RKO (cell line): ENCODE measurements around the gene ACAD8.
A peak's percentile ranks its signal among the peaks of the same experiment; 100 is the strongest.

Source experiments
- DNase-seq: peaks from one replicate; pipeline ENCODE4 v3.0.0-alpha.2; 2016; ENCODE audit warnings: low spot score

The ACAD8 gene

DNA sequence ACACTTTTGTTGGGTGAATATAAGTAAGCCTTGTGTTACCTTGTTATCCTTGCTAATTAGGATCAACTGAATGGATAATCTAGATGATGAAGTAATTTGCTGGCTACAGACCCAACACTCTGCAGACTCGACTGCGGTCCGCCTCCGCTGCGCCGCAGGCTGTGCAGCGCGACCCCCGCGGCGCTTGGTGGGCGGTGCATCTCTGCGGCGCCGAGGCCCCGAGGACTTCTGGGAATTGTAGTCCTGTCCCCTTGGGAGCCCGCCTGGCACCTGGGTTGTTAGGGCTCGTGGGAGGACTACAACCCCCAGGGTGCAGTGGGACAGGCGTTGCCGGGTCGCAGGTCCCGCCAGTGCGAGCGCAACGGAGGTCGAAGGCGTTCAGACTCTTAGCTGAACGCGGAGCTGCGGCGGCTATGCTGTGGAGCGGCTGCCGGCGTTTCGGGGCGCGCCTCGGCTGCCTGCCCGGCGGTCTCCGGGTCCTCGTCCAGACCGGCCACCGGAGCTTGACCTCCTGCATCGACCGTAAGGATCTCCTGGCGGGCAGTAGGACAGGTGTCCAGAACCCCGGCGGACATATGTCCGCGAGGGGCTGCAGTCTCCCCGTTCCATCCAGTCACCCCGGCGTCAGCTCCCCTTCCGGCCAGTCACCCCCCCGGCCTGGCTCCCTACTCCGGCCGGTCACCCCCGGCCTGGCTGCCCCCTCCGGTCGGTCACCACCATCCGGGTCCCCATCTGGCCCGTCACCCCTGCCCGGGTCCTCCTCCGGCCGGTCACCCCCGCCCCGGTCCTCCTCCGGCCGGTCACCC lies at the start of gene ACAD8, which contains the start of gene THYN1:
TSS of gene ACAD8 (plus strand) at position 381 of the 806 bp plus-strand sequence. CDS start at position 414, 33 bp downstream.
TSS of gene THYN1 (minus strand) at position 165 of the 806 bp plus-strand sequence. CDS start 470 bp downstream, outside the sequence.
- DNase-seq: peak; percentile 97

DNA sequence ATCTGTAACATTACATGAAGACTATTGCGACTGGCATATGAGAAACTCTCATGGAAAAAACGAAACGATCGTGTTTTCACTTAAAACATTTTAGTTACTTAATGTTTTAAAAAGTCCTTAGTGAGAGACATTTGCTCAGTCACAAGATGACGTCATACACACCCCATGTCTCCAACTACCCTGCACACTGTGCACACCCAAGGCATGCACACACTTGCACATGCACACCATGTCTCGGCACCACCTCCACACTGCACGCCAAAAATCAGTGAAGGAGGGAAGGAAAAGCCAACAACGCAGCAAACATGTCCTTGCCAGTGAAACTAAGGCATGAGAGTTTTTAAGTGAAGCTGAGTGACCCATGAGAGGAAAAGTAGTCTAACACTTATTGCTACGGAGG lies 47.6 kb upstream of the ACAD8 start:
- DNase-seq: no peak

- DNase-seq: no peak
Observed at GRCh38 chr11:134206185-134206584, 47.2 kb upstream of the ACAD8 start.

- no peak for DNase-seq
Observed at GRCh38 chr11:134207538-134208239, 45.7 kb upstream of the ACAD8 start.

DNA sequence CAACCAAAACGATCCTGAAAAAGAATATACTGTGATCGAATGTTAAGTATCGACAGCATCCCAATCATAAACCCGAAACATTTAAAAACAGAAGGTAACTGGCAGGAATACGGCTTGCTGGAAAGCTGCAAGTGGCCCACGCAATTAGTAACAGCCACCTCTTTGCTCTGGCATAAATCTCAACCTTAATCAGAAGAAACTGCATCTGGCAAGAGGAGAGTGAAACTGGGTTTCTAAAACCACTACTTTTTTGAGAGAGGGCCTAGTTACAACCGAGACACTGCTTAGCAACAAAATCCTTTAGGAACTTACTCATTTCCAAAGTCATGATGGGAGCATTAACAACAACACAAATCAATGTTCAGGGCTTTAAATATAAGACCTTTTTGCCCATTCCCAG lies 37.5 kb upstream of the ACAD8 start:
- no peak for DNase-seq

GRCh38 chr11:134216816-134217215 lies 36.6 kb upstream of the ACAD8 start:
- no peak for DNase-seq

DNA sequence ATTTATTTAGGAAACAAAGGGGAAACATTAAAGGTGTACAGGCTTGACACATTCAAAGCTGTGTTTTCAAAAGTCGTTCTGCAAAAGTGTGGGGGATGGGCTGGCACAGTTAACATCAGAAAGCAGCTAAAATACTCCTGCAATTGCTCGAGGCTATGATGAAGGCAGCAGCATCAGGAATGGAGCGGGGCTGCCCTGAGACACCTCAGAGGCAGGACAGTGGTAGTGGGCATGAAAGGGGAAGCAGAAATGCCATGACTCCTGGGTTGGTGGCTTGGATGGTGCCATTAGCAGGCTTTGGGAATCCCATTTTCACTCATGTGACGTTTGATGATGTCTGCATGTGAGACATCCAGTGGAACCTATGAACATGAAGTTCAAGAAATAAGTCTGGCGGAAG lies 30.2 kb upstream of the ACAD8 start:
- peak; percentile 39 for DNase-seq

GRCh38 chr11:134223836-134224709 lies 29.3 kb upstream of the ACAD8 start, which contains the start of the genes NCAPD3 and VPS26B:
NCAPD3 (minus strand) TSS chr11:134223967; CDS start chr11:134223926, 41 bp downstream.
VPS26B (plus strand) TSS chr11:134224671; CDS start chr11:134225123, 452 bp downstream.
- DNase-seq: peak; percentile 96

GRCh38 chr11:134224710-134225664 lies 28.4 kb upstream of the ACAD8 start:
- DNase-seq: peak; percentile 70

GRCh38 chr11:134226806-134227325 lies 26.5 kb upstream of the ACAD8 start:
- no peak for DNase-seq

DNA sequence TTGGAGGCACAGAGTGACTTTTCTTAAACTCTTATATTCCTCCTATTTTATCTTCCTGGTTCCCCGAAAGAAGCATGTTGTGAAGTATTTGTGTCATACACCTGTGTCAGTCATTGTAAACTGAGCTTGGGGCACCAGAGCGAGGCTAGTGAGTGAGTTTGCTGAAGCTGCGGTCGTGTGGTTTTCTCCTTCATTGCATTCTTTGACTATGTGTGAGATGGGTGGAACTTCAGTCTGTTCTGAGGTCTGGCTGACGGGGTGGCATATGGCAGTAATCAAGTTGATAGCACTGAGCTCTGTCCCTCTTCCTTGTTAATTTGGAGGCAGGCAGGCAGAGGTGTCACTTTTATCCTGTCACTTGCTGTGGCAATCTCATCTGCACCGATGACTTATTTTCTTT lies 24.7 kb upstream of the ACAD8 start:
- no peak for DNase-seq

- DNase-seq: peak; percentile 39
Observed at GRCh38 chr11:134229126-134229790, 24.1 kb upstream of the ACAD8 start.

- DNase-seq: no peak
Observed at GRCh38 chr11:134230339-134230738, 23.0 kb upstream of the ACAD8 start.

DNA sequence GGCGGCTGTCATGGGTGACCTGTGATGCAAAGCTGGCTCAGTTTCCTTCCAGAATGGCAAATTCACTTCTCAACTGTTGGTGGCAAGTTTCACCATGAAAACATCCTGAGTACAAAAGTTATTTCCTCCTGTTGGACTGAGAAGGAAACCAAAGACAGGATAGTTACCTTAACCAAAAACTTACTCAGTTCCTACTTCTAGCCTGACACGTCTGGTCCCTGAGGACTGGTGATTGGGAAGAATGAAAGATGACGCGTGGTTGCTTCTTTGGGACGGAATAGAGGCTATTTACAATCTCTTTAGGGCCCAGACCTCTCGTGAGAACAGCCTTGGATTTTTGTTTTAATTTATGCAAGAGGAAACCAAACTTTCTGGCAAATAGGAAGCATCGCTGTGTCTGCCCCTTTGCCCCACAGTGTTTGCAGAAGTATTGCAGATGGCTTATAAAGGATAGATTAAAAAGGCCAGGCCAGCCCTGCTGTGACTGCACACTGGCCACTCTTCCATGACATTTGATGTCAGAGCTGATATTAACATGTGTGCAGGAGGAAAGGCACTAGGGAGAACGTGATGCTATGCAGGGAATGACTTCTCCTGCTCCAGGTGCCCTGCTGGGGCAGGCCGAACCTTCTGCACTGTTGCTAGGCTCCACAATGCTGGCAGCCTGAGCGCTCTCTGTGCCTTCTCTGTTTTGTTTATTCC lies 21.3 kb upstream of the ACAD8 start:
- DNase-seq: no peak

- no peak for DNase-seq
Observed at GRCh38 chr11:134233729-134234179, 19.6 kb upstream of the ACAD8 start.

DNA sequence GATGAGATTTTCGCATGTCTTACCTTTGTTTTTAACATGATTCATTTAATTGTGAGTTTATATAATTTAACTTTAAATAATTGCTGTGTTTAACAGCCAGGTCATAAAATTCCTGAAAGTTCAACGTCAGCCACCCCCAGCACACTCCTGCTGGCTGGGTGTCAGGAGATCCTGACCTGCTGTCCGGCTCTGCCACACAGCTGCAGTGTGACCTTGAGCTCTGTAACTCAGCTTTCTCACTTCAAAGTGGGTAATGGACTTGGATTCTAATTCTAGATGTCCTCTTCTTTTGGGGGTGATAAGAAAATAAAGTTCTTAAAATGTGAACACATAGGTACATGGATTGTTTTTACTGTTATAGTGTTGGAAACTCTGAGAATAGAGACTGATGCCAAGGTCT lies 18.0 kb upstream of the ACAD8 start:
- no peak for DNase-seq

DNA sequence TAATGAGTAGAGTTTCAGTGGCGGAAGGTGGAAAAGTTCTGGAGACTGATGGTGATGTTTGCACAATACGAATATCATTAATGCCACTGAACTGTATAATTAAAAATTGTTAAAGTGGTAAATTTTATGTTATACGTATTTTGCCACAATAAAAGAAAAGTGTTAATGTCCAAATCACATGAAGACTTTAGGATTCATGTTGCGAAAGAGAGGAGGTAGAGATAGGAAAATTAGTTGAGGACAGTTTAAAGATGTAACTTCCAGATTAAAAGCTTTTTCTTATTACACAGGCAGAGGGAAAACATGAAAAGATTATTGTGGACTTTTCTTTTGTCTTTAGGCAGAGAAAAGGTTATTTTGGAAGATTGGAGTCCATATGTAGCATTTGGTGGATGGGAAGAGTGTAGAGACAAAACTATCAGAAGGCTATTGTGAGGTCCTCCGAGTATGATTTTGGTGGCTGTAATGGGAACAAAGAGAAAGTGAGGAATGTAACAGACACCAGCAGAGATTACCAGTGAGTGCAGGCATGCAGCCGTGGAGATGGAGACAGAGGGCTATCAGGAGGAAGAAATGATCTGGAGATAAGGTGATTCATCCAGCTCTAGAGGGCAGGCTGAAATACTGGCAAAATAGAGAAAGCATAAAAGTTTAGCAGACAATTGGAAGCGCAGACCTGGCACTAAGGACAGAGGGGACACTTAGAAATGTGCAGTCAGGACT lies 16.4 kb upstream of the ACAD8 start:
- DNase-seq: no peak

DNA sequence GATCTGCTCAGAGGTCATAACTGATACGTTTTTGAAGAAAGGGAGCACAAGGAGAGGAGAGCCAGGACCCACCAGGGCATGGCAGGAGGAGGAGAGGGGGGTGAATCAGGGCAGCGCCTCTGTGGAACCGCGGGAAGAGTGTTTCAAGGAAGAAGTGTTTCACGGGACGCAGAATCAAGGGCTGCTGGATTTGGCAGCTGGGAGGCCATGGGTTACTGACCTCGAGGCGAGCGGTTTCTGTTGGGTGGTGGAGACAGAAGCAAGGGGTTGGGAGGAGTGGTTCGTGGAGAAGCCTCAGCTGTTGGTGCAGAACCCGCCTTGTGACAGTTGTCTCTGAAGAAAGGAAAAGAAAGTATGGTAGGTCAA lies 15.8 kb upstream of the ACAD8 start:
- no peak for DNase-seq

DNA sequence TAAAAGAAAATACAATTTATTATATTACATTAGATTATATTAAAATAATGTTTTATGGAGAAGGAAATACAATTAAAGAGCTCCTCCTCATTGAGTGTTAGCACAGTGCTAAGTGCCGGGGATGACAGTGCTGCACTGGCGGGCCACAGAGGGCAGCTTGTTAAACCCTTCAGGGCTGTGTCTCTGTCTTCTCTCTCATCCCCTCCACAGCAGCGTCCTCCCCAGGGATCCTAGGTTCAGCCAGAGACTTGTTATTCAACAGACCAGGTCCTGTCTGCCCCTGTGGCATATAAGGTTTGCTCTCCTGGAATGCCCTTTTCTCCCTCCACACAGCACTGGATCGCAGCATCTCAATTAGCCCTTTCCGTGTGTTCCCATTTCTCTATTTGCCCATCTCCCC lies 14.4 kb upstream of the ACAD8 start:
- no peak for DNase-seq
